ENCODE measurements around the gene PLA2G2C. TPM values are rescaled to one million over a fixed set of nuclear protein-coding genes. Genes with fewer than 3 reads are reported as not detected.
A peak's percentile ranks its signal among the peaks of the same experiment; 100 is the strongest.

The PLA2G2C gene
- total and polyA plus RNA-seq, 8 donors, result 0.06 to 0.16 (median 0.11) TPM; not detected in 3

- peaks cover 0 to 7% of the 10 kb centered on the region in 2 donors for H3K4me1 ChIP-seq
- H3K27me3 ChIP-seq, result peaks cover 0 to 9% of the 10 kb centered on the region in 2 donors
- DNase-seq, result no peak
- no peak for TF ChIP-seq CTCF (IDR thresholded peaks at IDR 0.05)
- peak; percentile 29 for ATAC-seq
- no peak overlapping the region for H3K27ac ChIP-seq
- H3K9me3 ChIP-seq, result no peaks in the 10 kb centered on the region
- intact Hi-C loops (cut with DNase I), result no loop called here
- H3K4me3 ChIP-seq, result no peak overlapping the region
- no peaks in the 10 kb centered on the region for H3K36me3 ChIP-seq
Measured at GRCh38 chr1:20199403-20199802, 13.1 kb upstream of the PLA2G2C start.

- DNase-seq (no peak), ATAC-seq (no peak)
- Histone ChIP-seq H3K9me3 (no peaks in the 10 kb centered on the region), H3K27ac (no peak overlapping the region), H3K36me3 (no peaks in the 10 kb centered on the region), H3K4me3 (no peak overlapping the region), H3K27me3 (peaks cover 0 to 9% of the 10 kb centered on the region in 2 donors), H3K4me1 (peaks cover 0 to 7% of the 10 kb centered on the region in 2 donors)
- intact Hi-C loops (cut with DNase I), result no loop called here
- TF ChIP-seq CTCF (IDR thresholded peaks at IDR 0.05), result no peak
Measured at GRCh38 chr1:20198918-20199317, 12.6 kb upstream of the PLA2G2C start.

- H3K4me1 ChIP-seq, result peaks cover 0 to 7% of the 10 kb centered on the region in 2 donors
- H3K4me3 ChIP-seq, result no peak overlapping the region
- DNase-seq, result no peak
- peaks cover 0 to 9% of the 10 kb centered on the region in 2 donors for H3K27me3 ChIP-seq
- no peaks in the 10 kb centered on the region for H3K9me3 ChIP-seq
- intact Hi-C loops (cut with DNase I), result no loop called here
- no peaks in the 10 kb centered on the region for H3K36me3 ChIP-seq
- ATAC-seq, result no peak
- no peak overlapping the region for H3K27ac ChIP-seq
- TF ChIP-seq CTCF (IDR thresholded peaks at IDR 0.05), result no peak
Measured at GRCh38 chr1:20198296-20198695, 12.0 kb upstream of the PLA2G2C start.

- ATAC-seq, result no peak
Measured at GRCh38 chr1:20197329-20197791, 11.0 kb upstream of the PLA2G2C start.

GRCh38 chr1:20195462-20195780, 9.1 kb upstream of the PLA2G2C start:
- no peak for DNase-seq
- Histone ChIP-seq H3K9me3 (no peaks in the 10 kb centered on the region), H3K36me3 (no peaks in the 10 kb centered on the region), H3K4me3 (no peak overlapping the region), H3K27me3 (peaks cover 0 to 9% of the 10 kb centered on the region in 2 donors), H3K4me1 (peaks cover 0 to 7% of the 10 kb centered on the region in 2 donors), H3K27ac (no peak overlapping the region)
- no peak for ATAC-seq
- peak in 1 of 2 donors; percentile 11 for TF ChIP-seq CTCF (IDR thresholded peaks at IDR 0.05)
- intact Hi-C loops (cut with DNase I), result no loop called here

More at GRCh38 chr1:20197329-20197791, 11.0 kb upstream of the PLA2G2C start:
- no peak overlapping the region for H3K4me3 ChIP-seq
- H3K27ac ChIP-seq, result no peak overlapping the region
- no peak for DNase-seq
- intact Hi-C loops (cut with DNase I), result no loop called here
- no peaks in the 10 kb centered on the region for H3K36me3 ChIP-seq
- no peaks in the 10 kb centered on the region for H3K9me3 ChIP-seq
- H3K4me1 ChIP-seq, result peaks cover 0 to 7% of the 10 kb centered on the region in 2 donors
- no peak for TF ChIP-seq CTCF (IDR thresholded peaks at IDR 0.05)
- peaks cover 0 to 9% of the 10 kb centered on the region in 2 donors for H3K27me3 ChIP-seq
